ENCODE measurements around the gene COQ8A.

COQ8A gene

GRCh38 chr1:226974544-226975258 lies 34.6 kb downstream of the COQ8A start:
- DNase-seq (ENCODE audit: low read depth), result no peak

GRCh38 chr1:226975259-226976250 lies 35.5 kb downstream of the COQ8A start:
- DNase-seq (ENCODE audit: low read depth), result no peak

GRCh38 chr1:226976276-226976977 lies 36.3 kb downstream of the COQ8A start:
- DNase-seq (ENCODE audit: low read depth), result no peak

- DNase-seq (ENCODE audit: low read depth), result no peak
Observed at GRCh38 chr1:226976978-226977642, 37.0 kb downstream of the COQ8A start.

GRCh38 chr1:226977643-226978431 lies 37.7 kb downstream of the COQ8A start:
- no peak for DNase-seq (ENCODE audit: low read depth)

- no peak for DNase-seq (ENCODE audit: low read depth)
Observed at GRCh38 chr1:226978432-226979114, 38.5 kb downstream of the COQ8A start.

- no peak for DNase-seq (ENCODE audit: low read depth)
Observed at GRCh38 chr1:226979115-226979516, 39.0 kb downstream of the COQ8A start.

- DNase-seq (ENCODE audit: low read depth), result no peak
Observed at GRCh38 chr1:226979517-226980121, 39.5 kb downstream of the COQ8A start.

GRCh38 chr1:226980122-226980560 lies 40.0 kb downstream of the COQ8A start:
- DNase-seq (ENCODE audit: low read depth), result no peak

- no peak for DNase-seq (ENCODE audit: low read depth)
Observed at GRCh38 chr1:226980565-226981385, 40.7 kb downstream of the COQ8A start.

- DNase-seq (ENCODE audit: low read depth), result no peak
Observed at GRCh38 chr1:226981386-226981817, 41.3 kb downstream of the COQ8A start.

- no peak for DNase-seq (ENCODE audit: low read depth)
Observed at GRCh38 chr1:226981838-226982237, 41.7 kb downstream of the COQ8A start.

GRCh38 chr1:226982451-226983177 lies 42.5 kb downstream of the COQ8A start:
- DNase-seq (ENCODE audit: low read depth), result no peak

- DNase-seq (ENCODE audit: low read depth), result no peak
Observed at GRCh38 chr1:226983247-226983991, 43.3 kb downstream of the COQ8A start.

- no peak for DNase-seq (ENCODE audit: low read depth)
Observed at GRCh38 chr1:226983992-226984364, 43.9 kb downstream of the COQ8A start.

GRCh38 chr1:226984521-226985238 lies 44.6 kb downstream of the COQ8A start:
- DNase-seq (ENCODE audit: low read depth), result no peak

All from activated T-cell treated with anti-CD3 and anti-CD28 coated beads for 24 hours (primary cell).